ENCODE data around the gene CMTM3.
"Not testable (repeated sequence)": the region's sequence is repeated elsewhere in the genome, so short reads cannot be mapped to it uniquely, and the experiment has no call there.

CMTM3 gene

DNA sequence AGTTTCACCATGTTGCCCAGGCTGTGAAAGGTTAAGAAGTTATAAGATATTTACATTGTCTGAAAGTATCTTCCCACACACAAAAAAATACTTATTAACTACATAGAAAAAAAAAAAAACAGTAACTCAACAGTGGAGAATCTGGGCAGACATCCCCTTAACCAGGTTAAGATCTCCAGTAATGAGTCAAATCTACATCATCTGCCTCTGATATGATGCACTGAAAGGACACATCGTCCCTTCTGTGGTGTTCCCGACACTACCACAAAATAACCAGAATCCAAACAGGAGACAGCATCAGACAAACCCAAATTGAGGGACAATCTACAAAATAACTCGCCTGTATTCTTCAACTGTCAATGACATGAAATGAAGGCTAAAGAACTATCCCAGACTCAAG is 52.0 kb downstream of the CMTM3 start:
- no peak for TF ChIP-seq CTCF (IDR thresholded peaks at IDR 0.05; ENCODE audit: low read length, missing control alignments)
- DNase-seq (ENCODE audit: low read depth): no peak
- no peak overlapping the region for H3K4me3 ChIP-seq (replicated peaks; ENCODE audit: low read depth, low read length)

GRCh38 chr16:66658143-66658859 is 53.8 kb downstream of the CMTM3 start:
- H3K4me3 ChIP-seq (replicated peaks; ENCODE audit: low read depth, low read length): no peak overlapping the region
- no peak for DNase-seq (ENCODE audit: low read depth)
- no peak for TF ChIP-seq CTCF (IDR thresholded peaks at IDR 0.05; ENCODE audit: low read length, missing control alignments)

DNA sequence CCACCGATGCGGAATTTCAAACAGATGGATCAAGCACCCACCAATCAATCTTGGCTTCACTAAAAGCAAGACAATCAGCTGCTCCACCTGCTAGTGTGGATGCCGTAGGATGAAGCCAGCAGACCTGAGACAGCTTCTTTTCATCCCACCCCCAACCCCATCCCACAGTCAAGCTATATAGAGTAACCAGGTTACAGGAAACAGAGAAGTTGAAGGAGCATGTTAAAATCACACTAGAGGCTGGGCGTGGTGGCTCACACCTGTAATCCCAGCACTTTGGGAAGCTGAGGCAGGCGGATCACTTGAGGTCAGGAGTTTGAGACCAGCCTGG is 54.3 kb downstream of the CMTM3 start:
- no peak for TF ChIP-seq CTCF (IDR thresholded peaks at IDR 0.05; ENCODE audit: low read length, missing control alignments)
- no peak for DNase-seq (ENCODE audit: low read depth)
- H3K4me3 ChIP-seq (replicated peaks; ENCODE audit: low read depth, low read length): no peak overlapping the region

DNA sequence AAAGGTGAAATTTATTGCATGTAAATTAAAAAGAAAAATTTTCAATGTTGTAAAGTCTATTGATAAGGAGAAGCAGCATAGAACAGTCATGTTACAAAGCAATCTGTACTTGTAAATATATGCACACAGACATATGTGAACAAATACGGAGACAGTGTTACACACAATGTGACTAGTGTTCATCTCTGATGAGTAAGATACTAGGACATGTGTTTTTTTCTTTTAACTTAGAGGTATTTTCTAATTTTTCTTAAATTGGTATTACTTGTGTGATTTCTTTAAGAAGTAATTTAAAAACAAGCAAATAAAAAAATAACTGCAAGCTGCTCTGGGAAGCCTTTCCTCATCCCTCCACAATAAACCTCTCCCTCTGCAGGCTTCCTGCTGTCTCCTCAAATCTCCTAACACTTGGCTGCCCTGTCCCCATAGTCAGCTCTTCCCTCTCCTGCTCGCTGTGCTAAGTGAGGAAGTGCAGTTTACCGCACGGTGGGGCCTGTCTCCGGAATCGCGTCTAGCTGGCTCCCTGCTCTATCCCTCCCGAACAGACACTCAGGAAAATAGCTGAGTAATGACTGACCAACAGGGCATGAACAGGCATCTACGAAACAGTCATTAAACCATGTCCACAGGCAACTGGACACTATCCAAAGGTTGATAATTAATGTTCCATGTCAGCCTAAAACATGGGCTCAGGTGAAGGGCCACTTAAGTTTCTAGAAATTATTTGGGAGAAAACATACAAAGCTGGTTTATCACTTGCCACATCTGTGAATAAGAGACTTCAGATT is 56.1 kb downstream of the CMTM3 start:
- H3K4me3 ChIP-seq (replicated peaks; ENCODE audit: low read depth, low read length): no peak overlapping the region

DNA sequence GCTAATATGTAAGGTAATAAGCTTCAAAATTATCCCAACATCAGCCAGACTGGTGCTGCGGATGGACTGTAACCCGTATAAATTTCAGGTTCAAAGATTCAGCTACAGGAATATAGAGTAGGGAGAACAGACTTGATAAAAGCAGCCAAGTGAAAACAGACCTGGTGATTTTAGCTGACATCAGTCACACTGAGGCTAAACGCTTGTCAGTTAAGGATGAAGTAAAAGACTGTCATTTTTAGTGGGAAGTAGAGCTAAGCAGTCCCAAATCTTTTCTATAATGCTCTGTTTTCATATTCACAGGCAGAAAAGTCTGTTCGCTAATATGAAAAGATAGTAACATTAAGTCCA is 56.7 kb downstream of the CMTM3 start:
- no peak for TF ChIP-seq CTCF (IDR thresholded peaks at IDR 0.05; ENCODE audit: low read length, missing control alignments)
- H3K4me3 ChIP-seq (replicated peaks; ENCODE audit: low read depth, low read length): no peak overlapping the region
- no peak for DNase-seq (ENCODE audit: low read depth)

More for the DNA sequence above, 56.1 kb downstream of the CMTM3 start:
- peak; percentile 87 for DNase-seq (ENCODE audit: low read depth)
- TF ChIP-seq CTCF (IDR thresholded peaks at IDR 0.05; ENCODE audit: low read length, missing control alignments): peak; percentile 43

DNA sequence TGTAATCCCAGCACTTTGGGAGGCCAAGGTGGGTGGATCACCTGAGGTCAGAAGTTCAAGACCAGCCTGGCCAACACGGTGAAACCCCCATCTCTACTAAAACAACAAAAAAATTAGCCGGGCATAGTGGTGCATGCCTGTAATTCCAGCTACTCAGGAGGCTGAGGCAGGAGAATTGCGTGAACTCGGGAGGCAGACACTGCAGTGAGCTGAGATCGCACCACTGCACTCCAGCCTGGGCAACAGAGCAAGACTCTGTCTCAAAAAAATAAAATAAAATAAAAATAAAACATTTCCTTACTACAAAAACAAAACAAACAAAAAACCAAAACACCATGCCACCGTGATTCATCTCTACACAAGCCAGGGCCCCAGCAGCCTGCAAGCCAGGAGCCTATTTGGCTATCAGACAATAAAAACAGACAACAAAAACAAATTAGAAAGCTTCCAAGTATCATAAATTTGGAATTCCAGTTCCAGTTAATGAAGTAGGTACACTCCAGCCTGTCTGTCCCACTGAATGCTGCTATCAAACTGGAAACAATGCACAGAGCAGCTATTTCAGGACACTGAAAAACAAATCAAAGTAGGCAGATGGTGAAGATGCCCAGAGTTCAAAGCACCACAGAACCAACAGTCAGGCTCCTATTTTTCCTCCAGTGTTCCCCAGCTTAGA is 57.3 kb downstream of the CMTM3 start:
- DNase-seq (ENCODE audit: low read depth); H3K4me3 ChIP-seq (replicated peaks; ENCODE audit: low read depth, low read length): not testable (repeated sequence)

GRCh38 chr16:66662445-66663194 is 58.1 kb downstream of the CMTM3 start:
- no peak overlapping the region for H3K4me3 ChIP-seq (replicated peaks; ENCODE audit: low read depth, low read length)
- peak; percentile 77 for TF ChIP-seq CTCF (IDR thresholded peaks at IDR 0.05; ENCODE audit: low read length, missing control alignments)
- peak; percentile 60 for DNase-seq (ENCODE audit: low read depth)
